Measurements from ENCODE around the gene GPN2.

DNA sequence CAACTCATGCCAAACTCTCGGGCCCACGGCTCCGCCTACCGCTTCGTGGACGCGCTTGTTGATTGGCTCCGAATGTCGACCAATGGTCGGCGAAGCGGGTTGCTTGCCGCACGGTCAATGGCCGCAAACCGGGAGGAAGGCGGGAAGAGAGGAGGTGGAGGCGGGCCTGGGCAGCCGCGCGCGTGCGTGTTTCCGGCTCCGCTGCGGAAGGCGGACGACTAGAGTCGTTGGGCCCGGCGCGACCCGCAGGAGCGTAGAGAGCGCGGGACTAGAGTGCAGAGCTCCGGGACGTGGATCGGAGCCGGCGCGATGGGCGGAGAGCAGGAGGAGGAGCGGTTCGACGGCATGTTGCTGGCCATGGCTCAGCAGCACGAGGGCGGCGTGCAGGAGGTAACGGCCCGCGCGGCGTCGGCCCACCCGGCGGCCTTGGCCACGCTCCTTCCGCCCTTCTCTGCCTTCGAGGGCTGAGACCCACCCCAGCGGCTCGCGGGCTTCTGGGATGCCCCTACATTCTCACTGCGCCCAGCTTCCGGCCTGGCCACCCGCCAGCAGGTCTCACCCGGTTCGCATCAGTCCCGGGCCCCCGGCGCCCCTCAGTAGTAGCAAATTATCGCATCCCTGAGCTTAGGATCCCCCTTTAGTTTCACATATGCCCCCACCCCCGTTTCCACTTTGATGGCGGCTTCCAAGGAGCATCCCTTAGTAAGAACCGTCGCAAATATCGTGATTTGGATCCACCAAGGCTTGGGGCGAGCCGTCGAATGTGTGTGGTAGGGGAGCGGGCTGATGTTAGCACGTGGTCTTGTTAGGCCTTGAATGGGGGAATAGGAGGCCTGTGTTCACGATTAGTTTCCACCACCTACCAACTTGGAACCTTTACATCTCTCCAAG lies 31.7 kb upstream of the GPN2 start, which contains the start of gene NUDC:
- TF ChIP-seq POLR2AphosphoS5 (IDR thresholded peaks at IDR 0.05; ENCODE audit: low read depth, low read length) = peak; percentile 86
- TF ChIP-seq CTCF (IDR thresholded peaks at IDR 0.05) = no peak
- TF ChIP-seq SIN3A (IDR thresholded peaks at IDR 0.05; ENCODE audit: borderline replicate concordance, insufficient read depth, low read depth, low read length) = peak; percentile 81; the same call in 1 of the 2 replicates
- TF ChIP-seq TCF7L2 (IDR thresholded peaks at IDR 0.05; ENCODE audit: low read depth, low read length) = no peak
